ENCODE results near the gene USP6NL. TPM values are rescaled to one million over a fixed set of nuclear protein-coding genes. Genes with fewer than 3 reads are reported as not detected.
"Not testable (repeated sequence)": the region's sequence is repeated elsewhere in the genome, so short reads cannot be mapped to it uniquely, and the experiment has no call there.

Gene USP6NL
- total RNA-seq, 1 experiment from 2014 or later = 13.0 TPM

- intact Hi-C loops (cut with micrococcal nuclease) = no loop called here
- Histone ChIP-seq H3K36me3 (ENCODE audit: low read depth, low read length) (no peaks in the 10 kb centered on the region), H3K4me2 (ENCODE audit: low read length) (no peak overlapping the region), H4K20me1 (ENCODE audit: low read length) (no peaks in the 10 kb centered on the region), H3F3A (ENCODE audit: low read length, unreplicated experiment) (no peaks in the 10 kb centered on the region), H2AFZ (ENCODE audit: low read length) (no peak overlapping the region), H3K9me3 (ENCODE audit: low read length) (no peaks in the 10 kb centered on the region), H3K79me2 (ENCODE audit: low read length) (no peaks in the 10 kb centered on the region), H3K9me2 (replicated peaks; ENCODE audit: low read length) (no peaks in the 10 kb centered on the region), H3K27me3 (ENCODE audit: low read length) (no peaks in the 10 kb centered on the region), H3K4me1 (ENCODE audit: insufficient read depth, low read length) (no peaks in the 10 kb centered on the region), H3K4me3 (ENCODE audit: low read length) (no peak overlapping the region), H3K9ac (ENCODE audit: low read length) (no peak overlapping the region), H3K27ac (ENCODE audit: low read length) (no peak overlapping the region)
- ATAC-seq (no peak), DNase-seq (no peak)
- no TSS peak for BruUV-seq (replicated peaks)
- POLR2A ChIA-PET (ENCODE audit: unreplicated experiment) = no interaction called here
- CTCF ChIA-PET = no interaction called here
- no peak for TF ChIP-seq EZH2phosphoT487 (IDR thresholded peaks at IDR 0.05; ENCODE audit: borderline replicate concordance, low read length)
- TF ChIP-seq CTCF (conservative IDR thresholded peaks at IDR 0.05; ENCODE audit: low read depth, low read length) = no peak
- no peak for TF ChIP-seq EZH2 (IDR thresholded peaks at IDR 0.05; ENCODE audit: low read length, unreplicated experiment)
Observed at GRCh38 chr10:11631291-11631690, 19.8 kb upstream of the USP6NL start.

GRCh38 chr10:11629731-11630130 lies 18.3 kb upstream of the USP6NL start:
- BruUV-seq (replicated peaks) = no TSS peak
- Histone ChIP-seq H3K27ac (ENCODE audit: low read length) (no peak overlapping the region), H3K9me2 (replicated peaks; ENCODE audit: low read length) (no peaks in the 10 kb centered on the region), H3K4me2 (ENCODE audit: low read length) (no peak overlapping the region), H3K9ac (ENCODE audit: low read length) (no peak overlapping the region), H2AFZ (ENCODE audit: low read length) (no peak overlapping the region), H3K36me3 (ENCODE audit: low read depth, low read length) (no peaks in the 10 kb centered on the region), H3K27me3 (ENCODE audit: low read length) (no peaks in the 10 kb centered on the region), H3K4me1 (ENCODE audit: insufficient read depth, low read length) (no peaks in the 10 kb centered on the region), H4K20me1 (ENCODE audit: low read length) (no peaks in the 10 kb centered on the region), H3F3A (ENCODE audit: low read length, unreplicated experiment) (no peaks in the 10 kb centered on the region), H3K9me3 (ENCODE audit: low read length) (no peaks in the 10 kb centered on the region), H3K4me3 (ENCODE audit: low read length) (no peak overlapping the region), H3K79me2 (ENCODE audit: low read length) (no peaks in the 10 kb centered on the region)
- POLR2A ChIA-PET (ENCODE audit: unreplicated experiment) = interaction anchor here (0.6 kb wide), 1 partner anchor 29 kb away, joined by 3 read pairs; no protein-coding TSS in a partner anchor
- no peak for TF ChIP-seq EZH2 (IDR thresholded peaks at IDR 0.05; ENCODE audit: low read length, unreplicated experiment)
- no peak for TF ChIP-seq EZH2phosphoT487 (IDR thresholded peaks at IDR 0.05; ENCODE audit: borderline replicate concordance, low read length)
- no peak for TF ChIP-seq CTCF (conservative IDR thresholded peaks at IDR 0.05; ENCODE audit: low read depth, low read length)
- CTCF ChIA-PET = no interaction called here
- no peak for ATAC-seq
- intact Hi-C loops (cut with micrococcal nuclease) = no loop called here
- DNase-seq = no peak

- POLR2A ChIA-PET (ENCODE audit: unreplicated experiment); H3K4me1 ChIP-seq (ENCODE audit: insufficient read depth, low read length); H3K27me3 ChIP-seq (ENCODE audit: low read length); H3K4me3 ChIP-seq (ENCODE audit: low read length); H3K9me2 ChIP-seq (replicated peaks; ENCODE audit: low read length); H3K9ac ChIP-seq (ENCODE audit: low read length); H3F3A ChIP-seq (ENCODE audit: low read length, unreplicated experiment); H2AFZ ChIP-seq (ENCODE audit: low read length); H4K20me1 ChIP-seq (ENCODE audit: low read length); H3K4me2 ChIP-seq (ENCODE audit: low read length); ATAC-seq; H3K79me2 ChIP-seq (ENCODE audit: low read length); H3K27ac ChIP-seq (ENCODE audit: low read length); H3K9me3 ChIP-seq (ENCODE audit: low read length); CTCF ChIA-PET; DNase-seq; BruUV-seq (replicated peaks); intact Hi-C loops (cut with micrococcal nuclease); H3K36me3 ChIP-seq (ENCODE audit: low read depth, low read length): not testable (repeated sequence)
Observed at GRCh38 chr10:11627941-11628340, 16.5 kb upstream of the USP6NL start.

Measured in PC-3 (cell line).